AG09319 (cell line): ENCODE data around the gene DOK5.

Experiments used
- DNase-seq: peaks from one replicate; pipeline ENCODE4 v3.0.0-alpha.2; 2010; ENCODE audit warnings: low read depth; ENCODE audit errors: extremely low read depth
- TF ChIP-seq, protein P1 (sequence below): IDR thresholded peaks from 2 replicates; pipeline ENCODE4 v1.5.1; 2011; ENCODE audit warnings: low read depth, mild to moderate bottlenecking, inconsistent platforms, low read length, moderate library complexity

The DOK5 gene

DNA sequence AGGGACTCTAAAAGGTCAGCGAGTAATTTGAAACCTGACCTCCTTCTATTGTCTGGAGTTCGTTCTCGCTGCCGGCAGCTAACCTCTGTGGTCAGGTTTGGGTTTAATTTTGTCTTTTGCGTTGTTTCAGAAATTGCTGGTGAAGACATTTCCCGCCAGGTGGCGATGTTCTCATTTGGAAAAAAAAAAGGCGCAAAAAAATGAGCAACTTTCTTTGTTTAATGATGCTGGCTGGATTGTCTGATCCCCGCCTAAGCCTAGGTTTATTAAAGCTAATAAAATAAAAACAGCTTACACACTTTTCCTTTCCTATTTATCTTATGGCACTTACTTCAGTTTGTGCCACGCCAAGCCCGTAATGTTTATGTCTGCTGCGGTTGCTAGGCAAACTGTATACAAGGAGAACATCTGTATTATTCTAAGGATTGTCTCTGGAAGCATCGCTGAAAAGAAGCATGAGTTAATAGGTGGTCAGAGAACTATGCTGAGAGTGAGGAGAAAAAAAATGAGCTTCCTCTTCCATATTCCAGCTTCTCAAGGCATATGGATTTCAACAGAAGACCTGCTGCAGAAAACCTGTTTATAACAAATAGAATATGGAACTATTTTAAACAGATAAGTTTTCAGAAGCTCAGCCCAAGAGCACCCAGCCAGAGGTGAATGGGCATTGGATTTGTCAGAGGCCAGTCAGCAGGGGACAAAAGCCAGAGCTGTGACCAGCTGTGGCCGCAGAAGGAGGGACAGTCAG, 205.7 kb downstream of the DOK5 start:
- TF ChIP-seq, protein P1, sequence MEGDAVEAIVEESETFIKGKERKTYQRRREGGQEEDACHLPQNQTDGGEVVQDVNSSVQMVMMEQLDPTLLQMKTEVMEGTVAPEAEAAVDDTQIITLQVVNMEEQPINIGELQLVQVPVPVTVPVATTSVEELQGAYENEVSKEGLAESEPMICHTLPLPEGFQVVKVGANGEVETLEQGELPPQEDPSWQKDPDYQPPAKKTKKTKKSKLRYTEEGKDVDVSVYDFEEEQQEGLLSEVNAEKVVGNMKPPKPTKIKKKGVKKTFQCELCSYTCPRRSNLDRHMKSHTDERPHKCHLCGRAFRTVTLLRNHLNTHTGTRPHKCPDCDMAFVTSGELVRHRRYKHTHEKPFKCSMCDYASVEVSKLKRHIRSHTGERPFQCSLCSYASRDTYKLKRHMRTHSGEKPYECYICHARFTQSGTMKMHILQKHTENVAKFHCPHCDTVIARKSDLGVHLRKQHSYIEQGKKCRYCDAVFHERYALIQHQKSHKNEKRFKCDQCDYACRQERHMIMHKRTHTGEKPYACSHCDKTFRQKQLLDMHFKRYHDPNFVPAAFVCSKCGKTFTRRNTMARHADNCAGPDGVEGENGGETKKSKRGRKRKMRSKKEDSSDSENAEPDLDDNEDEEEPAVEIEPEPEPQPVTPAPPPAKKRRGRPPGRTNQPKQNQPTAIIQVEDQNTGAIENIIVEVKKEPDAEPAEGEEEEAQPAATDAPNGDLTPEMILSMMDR = peak; percentile 48
- DNase-seq = no peak

DNA sequence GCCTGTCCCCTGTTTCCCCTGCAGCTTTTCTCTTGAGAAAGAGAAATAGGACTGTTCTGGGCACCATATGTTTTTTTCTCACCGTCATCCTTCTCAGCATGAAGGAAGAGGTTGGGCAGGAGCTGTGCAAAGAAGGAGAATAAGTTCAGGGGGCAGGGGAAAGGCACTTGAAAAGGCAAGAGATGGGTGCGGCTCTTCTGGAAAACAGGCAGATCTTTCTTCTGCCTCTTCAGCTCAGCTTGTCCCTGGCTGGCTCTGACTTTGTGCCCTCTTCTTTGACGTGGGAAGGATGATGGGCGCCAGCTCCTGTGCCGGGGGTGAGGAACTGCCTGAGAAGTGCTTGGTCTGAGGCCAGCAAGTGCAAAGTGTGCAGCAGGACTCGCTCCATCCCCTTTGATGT, 206.5 kb downstream of the DOK5 start:
- TF ChIP-seq, protein P1 = no peak
- no peak for DNase-seq

DNA sequence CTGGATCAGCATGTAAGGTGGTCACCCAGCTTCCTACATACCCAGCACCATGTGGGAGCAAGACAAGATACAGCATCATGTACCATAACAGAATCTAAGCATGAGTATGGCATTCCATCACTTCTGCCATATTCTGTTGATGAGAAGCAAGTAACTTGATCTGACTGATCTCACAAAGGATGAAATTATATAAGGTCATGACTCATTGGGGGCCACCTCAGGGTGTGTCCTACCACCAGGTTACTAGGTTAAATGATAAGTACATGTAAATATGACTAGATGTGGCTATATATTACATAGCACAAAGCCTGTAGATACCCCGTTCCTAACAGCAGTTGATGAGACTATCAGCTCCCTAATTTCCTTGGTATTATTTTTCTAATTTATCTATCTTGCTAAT, 213.1 kb downstream of the DOK5 start:
- TF ChIP-seq, protein P1 = no peak
- no peak for DNase-seq

DNA sequence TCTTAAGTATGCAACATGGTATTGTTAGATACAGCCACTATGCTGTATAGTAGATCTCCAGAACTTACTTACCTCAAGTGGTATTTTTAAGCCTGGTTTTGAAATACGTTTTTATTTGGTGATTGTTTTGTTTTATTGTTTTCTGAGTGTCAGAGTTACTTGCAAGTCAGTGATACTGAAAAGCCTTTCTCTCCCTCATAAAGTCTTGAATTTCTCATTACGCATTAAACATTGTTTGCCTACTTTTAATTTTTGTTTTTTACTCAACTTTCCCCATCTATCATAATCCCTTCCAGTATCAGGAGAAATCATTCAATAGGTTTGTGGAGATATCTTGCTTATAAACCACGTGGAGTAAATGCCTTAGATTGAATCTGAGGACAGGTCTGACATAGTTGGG, 214.9 kb downstream of the DOK5 start:
- TF ChIP-seq, protein P1 = no peak
- no peak for DNase-seq

DNA sequence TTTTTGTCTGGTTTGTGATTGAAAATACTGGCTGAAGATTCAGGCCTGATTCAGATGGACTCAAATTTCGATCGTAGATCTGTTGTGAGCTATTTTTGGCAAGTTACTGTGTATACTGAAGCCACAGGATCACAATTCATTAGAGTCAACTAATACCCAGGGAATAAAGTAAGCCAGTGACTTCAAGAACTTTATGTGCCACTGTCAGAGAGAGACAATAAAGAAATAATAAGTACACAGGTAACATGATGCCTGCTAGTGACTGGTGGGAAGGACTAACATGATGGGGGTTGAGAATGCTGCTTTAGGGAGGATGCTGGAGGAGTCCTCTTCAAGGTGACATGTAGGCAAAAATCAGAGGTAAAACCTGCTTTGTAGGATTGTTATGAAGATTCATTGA, 215.9 kb downstream of the DOK5 start:
- TF ChIP-seq, protein P1 = no peak
- DNase-seq = no peak

DNA sequence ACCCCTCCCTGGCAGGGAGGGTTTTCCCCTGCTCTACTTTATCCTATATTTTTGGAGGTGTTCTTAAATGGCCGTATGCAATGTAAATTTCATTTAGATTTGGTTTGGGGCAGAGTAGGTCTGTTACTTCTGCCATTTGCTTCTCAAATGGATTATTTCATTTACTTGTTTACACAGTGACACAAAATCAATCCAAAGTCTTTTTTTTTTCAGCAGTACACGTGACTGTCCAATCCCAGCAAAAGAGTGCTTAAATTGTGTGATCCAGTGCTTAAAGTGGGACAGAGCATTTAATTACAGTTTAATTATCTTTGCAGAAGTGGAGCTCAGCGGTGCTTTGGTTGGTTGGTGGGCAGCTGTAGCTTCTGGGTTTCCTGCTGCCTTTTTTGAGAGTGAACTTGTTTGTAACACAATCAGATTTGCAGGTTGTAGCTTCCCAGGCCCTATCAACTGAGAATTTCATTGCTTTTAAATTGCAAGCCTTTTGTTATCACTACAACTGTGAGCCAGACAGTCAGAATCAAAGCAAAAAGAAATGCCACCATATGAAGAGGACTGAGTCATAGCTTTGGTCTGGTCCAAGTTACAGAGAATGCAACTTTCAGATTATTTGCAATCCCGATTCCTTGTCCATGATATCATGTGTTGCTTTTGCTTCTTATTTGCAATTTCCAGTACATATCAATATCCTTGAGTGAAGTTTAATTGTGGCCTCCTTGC, 216.9 kb downstream of the DOK5 start:
- TF ChIP-seq, protein P1 = no peak
- no peak for DNase-seq

DNA sequence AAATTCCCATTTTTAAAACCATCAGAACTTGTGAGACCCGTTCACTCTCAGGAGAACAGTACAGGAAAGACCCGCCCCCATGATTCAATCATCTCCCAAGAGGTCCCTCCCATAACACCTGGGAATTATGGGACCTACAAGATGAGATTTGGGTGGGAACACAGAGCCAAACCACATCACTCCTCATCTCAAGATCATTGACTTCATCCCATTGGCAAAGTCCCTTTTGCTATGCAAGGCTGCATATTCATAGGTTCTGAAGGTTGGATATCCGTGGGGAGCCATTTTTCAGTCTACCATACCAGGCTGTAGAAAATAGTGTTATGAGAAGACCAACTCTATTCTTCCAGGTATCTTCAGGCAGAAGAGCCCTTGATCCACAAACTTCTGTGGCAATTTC, 219.1 kb downstream of the DOK5 start:
- no peak for DNase-seq
- TF ChIP-seq, protein P1 = no peak
